ENCODE data around the gene GATAD2A.
A peak's percentile ranks its signal among the peaks of the same experiment; 100 is the strongest.

The GATAD2A gene

DNA sequence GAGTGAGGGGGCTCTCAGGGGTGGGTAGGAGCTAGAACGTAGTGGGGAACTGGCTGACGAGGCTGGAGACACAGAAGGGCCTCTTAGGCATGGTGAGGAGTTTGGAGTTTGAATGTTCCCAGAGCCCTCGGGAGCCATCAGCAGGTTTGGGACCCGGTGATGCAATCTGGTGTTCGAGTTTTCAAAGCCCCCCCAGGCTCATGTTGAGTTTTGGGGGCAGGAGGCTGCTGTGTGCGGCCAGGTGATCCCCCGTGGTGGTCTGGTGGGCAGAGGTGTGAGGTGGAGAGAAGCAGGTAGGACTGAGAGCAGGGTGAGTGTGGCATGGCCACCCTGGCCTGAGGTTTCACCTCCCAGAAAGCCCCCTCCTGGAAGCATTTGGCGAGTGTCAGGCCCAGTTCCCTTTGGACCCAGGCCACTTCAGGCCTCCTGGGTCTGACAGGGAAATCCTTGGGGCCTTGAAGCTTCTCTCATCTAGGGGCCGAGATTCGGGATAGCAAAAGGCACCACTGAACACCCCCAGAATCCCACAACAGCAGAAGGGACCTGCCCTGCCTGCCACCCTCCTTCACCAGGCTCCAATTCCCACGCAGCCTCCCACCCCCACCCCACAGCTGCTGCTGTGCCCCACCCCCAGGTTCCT lies 124.4 kb downstream of the GATAD2A start:
- no peak for DNase-seq (ENCODE audit: low read depth in 2 of 2)

DNA sequence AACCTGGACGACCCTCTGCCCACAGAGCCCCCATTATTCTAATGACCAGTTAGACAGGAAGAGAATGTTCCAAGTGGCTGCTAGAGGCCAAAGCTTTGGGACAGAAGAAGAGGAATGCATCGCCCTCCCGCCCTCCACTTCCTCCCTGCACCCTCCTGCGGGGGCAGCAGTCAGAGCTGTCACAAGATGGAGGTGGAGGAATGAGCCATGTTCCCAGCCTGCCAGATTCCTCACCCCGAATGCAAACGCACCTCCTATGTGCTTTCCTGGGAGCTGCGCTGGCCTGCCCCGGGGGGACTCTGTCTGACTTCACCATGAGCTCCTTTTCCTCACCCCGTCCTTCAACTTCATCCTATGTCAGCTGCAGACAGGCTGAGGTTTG lies 124.9 kb downstream of the GATAD2A start:
- no peak for DNase-seq (ENCODE audit: low read depth in 2 of 2)

DNA sequence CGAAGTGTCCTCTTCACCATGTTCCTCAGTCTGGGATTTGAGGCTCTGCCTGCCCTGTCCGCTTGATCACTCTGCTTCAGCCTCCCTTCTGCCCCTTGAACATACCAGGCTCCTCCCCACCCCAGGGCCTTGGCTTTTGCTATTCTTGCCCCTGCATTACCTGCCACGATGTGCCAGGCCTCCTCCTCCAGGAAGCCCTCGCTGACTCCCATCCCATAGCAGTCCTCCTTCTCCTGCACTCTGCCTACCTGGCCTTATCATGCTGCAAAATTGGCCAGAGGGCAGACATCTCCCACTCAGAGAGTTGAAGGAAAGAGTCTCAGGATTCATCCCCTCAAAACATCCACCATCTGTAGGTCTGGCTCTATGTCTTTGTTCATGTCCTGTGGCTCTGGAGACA lies 125.4 kb downstream of the GATAD2A start:
- DNase-seq (ENCODE audit: low read depth in 2 of 2), result no peak

DNA sequence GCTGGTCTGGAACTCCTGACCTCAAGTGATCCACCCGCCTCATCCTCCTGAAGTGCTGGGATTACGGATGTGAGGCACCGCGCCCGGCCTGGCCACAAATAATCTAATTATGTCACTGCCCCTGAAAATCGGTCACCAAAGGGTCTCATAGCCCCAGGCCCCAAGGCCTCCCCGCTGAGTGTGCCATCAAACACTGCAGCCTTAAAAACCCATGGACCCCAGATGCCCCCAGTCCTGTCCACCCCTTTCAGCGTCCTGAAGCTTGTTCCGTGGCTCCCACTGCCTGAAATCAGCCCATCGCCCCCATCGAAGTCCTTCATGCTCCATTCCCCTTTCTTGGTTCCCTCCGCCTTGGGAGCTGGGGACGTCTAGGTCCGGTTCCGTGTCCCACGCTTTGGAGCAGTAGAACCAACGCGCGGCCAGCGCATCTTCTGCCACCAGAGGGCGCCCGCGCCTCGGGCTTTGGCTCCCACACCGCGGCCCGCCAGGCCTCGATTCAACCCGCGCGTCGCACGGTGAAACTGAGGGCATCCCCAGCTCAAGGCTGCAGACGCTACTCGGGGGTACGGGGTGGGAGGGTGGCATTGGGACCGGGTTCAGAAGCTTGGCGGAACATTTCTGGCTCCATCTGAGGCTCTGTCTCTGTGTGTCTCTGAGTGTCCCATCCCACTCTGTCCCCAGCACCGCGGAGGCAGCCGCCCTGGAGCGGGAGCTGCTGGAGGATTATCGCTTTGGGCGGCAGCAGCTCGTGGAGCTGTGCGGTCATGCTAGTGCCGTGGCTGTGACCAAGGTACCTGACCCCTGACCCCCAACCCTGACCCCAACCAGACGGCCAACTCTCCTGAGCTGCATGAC lies 126.7 kb downstream of the GATAD2A start:
- DNase-seq (ENCODE audit: low read depth in 2 of 2), result peak; percentile 62 to 74

DNA sequence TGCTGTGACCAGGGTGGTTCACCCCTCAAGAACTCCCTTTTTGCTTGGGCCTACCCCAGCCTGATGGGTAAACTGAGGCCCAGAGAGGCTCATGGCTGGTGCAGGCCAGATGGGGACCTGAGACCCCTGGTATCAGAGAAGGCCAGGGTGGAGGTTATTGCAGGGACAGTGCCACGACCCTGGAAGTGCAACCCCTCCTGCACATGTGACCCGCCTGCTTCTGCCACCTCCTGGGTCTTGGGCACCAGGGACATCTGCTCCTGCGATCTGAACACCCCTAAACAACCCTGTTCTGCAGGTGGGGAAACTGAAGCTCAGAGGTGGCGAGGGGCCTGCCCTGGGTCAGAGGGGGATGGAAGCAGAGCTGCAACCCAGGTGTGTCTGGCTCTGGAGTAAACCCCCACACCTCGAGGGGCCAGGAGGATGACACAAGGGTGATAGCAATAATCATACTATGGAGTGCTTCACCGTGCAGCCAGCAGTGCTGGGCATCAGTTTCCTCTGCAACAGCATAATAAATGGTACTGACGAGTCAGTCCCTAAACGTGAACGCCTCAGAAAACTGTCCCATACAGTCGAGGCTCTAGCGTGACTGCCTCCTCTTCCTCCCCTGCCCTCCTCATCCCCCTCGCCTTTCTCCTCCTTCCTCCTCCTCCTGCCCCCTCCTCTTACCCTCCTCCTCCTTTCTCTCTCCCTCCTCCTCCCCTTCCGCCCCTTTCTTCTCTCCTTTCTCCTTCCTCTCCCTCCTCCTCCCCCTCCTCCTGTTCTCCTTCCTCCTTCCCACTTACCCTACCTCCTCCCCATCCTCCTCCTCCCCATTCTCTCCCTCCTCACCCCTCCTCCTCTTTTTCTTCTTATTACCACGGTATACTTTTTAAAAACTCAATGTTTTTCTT lies 127.6 kb downstream of the GATAD2A start:
- DNase-seq (ENCODE audit: low read depth in 2 of 2), result no peak

DNA sequence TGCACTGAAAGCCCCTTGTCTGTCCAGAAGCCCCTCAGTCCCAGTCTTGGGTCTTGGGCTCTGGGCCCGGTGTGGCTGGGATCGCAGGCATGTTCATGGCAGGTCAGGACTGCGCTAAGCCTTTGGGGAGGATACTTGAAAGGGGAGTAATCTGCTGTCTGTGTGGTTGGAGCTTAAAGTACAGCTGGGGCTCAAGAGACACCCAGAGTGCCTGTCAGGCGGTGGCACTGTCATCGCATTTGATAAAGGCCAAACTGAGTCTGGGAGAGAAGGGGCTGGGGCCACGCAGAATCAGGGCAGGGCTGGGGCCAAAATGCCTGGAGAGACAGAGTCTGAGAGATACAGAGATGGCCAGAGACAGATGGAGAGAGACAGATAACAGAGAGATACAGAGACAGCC lies 128.4 kb downstream of the GATAD2A start:
- no peak for DNase-seq (ENCODE audit: low read depth in 2 of 2)

DNA sequence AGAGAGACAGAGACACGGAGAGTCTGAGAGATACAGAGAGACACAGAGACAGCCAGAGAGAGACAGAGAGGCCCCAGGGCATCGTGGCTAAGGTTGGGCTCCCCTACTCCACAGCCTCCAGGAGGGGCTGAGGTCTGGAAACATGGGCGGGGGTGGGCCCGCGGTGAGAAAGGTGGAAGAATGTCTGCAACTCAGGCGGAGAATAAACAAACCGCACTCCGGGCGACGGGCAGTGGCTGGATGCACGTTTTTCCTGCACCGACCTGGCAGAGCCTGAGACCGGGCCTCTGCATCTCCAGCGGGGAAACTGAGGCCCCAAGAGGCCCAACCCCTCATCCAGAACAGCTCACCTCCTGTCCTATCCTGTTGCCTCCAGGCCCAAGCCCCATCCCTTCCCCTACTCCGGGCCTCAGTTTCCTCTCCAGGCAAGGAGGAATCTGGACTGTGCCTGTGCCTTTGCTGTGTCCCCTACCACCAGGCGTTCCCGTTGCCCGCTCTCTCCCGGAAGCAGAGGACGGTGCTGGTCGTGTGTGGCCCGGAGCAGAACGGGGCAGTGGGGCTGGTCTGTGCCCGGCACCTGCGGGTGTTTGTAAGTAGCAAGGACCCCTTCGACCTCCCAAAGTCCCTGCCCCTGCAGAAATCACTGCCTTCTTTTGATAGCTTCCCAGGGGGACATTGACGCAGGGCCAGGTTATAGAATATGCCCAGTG lies 129.2 kb downstream of the GATAD2A start:
- DNase-seq (ENCODE audit: low read depth in 2 of 2), result no peak

DNA sequence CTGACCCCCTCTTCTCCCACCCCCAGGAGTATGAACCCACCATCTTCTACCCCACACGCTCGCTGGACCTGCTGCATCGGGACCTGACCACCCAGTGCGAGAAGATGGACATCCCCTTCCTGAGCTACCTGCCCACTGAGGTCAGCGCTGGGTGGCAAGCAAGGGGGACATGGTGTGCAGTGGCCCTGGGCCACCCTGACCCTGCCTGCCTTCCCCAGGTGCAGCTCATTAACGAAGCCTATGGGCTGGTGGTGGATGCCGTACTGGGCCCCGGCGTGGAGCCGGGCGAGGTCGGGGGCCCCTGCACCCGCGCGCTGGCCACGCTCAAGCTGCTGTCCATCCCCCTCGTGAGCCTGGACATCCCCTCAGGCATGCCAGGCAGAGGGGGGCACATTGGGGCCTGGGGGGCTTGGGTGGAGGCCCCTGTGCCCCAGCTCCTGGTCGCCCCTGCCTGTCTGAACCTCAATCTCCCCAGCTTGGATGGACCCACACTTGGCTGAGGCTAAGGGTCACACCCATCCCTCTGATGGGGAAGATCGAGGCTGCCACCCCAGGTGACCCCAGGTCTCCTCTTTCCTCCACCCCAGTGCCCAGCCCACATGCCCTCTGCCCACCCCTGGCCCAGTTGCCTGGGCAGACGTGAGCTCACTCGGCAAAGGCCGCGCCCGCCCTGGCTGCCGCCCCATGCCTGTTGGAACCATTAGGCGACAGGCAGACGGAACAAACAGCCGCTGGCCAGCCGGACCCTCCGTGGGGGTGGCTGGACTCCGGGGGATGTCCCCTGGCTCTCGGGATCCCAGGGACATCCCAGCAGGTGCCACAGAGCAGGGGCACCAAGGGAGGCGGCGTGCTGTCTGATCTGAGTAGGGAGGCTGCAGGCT lies 130.1 kb downstream of the GATAD2A start:
- DNase-seq (ENCODE audit: low read depth in 2 of 2), result no peak

DNA sequence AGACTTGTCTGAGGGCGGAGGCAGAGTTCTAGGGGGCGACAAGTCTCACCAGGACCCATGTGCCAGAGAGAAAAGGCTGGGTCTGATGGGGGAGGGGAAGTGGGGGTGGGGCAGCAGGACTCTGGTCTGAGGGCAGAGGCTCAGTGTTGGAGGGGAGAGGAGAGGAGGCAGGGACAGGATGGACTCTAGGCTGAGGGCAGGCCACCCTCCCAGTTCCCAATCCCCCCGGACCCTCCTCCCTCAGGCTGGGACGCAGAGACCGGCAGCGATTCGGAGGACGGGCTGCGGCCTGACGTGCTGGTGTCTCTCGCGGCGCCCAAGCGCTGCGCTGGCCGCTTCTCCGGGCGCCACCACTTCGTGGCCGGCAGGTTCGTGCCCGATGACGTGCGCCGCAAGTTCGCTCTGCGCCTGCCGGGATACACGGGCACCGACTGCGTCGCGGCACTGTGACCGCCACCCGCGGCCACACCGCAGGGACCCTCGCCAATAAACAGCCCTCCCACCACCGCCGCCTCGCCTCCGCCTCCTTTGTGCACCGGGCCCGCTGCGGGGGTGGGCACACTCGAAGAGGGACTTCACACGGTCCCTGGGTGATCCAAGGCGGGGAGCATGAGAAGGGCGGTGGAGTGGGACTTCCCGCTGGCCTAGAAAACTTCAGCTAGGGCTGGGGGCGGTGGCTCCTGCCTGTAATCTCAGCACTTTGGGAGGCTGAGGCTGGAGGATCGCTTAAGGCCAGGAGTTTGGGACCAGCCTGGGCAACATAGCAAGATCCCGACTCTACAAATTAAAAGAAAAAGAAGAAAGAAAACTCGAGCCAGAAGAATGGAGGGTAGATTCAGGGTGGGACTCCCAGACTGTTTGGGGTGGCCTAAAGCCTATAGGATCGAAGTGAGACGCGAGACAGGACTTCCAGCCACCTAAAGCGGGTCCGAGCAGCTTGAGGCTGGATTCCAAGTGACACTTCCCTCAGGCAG lies 131.9 kb downstream of the GATAD2A start:
- no peak for DNase-seq (ENCODE audit: low read depth in 2 of 2)

DNA sequence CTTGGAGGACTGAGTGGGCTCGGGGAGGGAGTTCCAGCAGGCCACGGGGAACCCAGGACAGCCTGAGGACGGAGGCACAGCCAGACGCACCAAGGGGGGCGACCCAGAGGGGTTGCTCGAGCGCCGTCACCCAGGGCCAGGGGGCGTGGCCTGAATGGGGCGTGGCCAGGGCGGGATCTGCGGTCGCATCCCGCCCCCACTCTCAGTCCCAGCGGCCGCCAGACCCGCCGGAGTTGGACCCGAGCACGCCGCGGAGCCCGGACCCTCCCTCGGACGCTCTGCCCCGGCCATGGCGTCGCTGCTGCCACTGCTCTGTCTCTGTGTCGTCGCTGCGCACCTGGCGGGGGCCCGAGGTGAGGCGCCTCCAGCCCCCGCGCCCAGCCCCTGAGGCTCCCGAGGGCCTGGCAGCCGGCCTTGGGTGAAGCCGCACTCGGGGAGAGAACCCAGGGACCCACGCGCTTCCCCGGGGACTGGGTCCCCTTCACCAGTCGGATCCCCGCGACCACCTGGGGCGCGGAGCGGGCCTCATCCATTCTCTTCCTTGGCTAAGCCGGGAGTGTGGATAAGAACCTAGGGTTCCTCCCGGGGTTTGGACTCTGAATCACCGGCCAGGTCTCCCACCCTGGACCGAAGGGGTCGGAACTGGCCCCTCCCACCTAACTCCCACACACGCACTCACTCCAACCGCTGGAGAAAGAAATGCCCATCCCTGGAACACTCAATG lies 132.7 kb downstream of the GATAD2A start, which contains the start of gene CILP2:
TSS of gene CILP2 (plus strand) at position 205 of the 724 bp plus-strand sequence. CDS start at position 290, 85 bp downstream.
- DNase-seq (ENCODE audit: low read depth in 2 of 2), result no peak

DNA sequence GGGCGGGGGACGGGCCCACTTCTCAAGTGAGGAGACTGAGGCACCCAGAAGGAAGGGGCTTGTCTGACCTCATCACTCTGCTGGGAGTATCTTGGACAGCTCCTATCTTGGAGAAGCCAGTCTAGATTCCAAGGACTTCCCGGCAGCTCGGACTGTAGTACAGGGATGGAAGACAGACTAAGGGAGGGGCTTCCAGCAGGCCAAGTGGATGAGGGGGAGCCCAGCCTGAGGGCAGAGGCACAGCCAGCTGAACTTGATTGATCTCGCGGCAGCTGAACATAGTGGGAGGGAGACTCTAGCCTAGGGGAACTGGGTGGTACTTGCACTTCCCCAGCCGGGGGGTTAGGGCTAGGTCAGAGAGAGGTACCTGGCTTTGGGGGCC lies 133.3 kb downstream of the GATAD2A start:
- no peak for DNase-seq (ENCODE audit: low read depth in 2 of 2)

DNA sequence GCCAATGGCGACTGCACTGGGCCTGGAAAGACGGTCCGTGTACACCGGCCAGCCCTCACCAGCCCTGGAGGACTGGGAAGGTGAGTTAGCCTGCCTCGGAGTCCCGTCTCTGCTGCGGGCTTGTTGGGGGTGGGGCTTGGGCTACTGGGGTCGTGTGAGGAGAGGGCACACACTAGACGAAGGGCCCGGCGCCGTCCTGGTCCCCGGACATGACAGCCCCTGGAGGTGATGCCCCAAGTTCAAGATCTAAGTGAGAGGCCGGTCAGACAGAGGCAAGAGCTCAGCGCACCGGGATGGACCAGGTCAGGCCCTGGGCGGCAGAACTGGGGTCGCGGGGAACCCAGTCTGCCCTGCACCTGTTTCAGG lies 134.2 kb downstream of the GATAD2A start:
- DNase-seq (ENCODE audit: low read depth in 2 of 2), result no peak

DNA sequence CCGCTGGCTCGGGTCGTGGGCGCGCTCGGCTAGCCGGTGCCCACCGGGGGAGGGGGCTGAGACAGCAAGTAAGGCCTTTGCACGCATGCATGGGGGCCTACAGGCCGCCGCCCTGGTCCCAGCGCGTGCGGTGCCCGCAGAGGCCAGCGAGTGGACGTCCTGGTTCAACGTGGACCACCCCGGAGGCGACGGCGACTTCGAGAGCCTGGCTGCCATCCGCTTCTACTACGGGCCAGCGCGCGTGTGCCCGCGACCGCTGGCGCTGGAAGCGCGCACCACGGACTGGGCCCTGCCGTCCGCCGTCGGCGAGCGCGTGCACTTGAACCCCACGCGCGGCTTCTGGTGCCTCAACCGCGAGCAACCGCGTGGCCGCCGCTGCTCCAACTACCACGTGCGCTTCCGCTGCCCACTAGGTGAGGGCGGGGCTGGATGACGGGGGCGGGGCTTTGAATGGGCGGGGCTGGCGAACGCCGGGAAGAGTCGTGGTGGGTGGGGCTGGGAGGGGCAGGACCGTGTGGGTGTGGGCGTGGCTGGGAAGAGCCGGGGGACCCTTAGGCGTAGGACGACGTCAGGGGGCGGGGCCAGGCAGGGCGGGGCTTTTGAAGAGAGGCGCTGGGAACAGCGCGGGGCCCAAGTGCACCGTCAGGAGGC lies 134.7 kb downstream of the GATAD2A start:
- DNase-seq (ENCODE audit: low read depth in 2 of 2), result peak; percentile 45 to 47

DNA sequence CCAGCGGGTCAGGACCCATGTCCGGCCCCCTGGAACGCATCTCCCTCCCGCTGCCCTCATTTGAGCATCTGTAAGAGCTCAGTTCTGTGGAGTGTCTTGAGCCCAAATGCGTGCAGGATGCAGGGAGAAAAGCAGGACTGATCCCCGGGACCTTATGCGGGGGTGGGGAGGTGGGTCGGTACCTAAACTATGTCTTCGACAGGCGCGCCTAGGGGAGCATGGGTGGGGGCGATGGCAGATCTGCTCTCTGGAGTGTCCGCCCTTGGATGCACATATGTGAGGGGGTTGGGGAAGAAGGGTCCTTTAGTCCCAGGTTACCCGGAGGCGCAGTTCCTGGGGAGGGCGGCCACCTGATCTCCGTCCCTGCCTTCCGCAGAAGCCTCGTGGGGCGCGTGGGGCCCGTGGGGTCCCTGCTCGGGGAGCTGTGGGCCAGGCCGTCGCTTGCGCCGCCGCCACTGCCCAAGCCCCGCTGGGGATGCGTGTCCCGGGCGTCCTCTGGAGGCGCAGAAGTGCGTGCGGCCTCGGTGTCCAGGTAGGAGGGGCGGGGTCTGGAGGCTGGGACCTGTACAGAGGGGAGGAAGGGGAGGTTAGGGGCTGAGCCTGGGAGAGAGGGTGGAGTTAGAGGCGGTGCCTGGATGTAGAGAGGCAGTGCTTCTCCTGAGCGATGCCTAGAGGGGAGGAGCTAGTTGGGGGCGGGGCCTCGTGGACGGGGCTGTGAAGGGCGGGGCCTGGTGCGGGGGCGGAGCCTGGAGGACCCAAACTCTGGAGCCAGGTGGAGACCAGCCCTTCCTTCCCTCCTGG lies 135.4 kb downstream of the GATAD2A start:
- peak; percentile 40 to 50 for DNase-seq (ENCODE audit: low read depth in 2 of 2)

DNA sequence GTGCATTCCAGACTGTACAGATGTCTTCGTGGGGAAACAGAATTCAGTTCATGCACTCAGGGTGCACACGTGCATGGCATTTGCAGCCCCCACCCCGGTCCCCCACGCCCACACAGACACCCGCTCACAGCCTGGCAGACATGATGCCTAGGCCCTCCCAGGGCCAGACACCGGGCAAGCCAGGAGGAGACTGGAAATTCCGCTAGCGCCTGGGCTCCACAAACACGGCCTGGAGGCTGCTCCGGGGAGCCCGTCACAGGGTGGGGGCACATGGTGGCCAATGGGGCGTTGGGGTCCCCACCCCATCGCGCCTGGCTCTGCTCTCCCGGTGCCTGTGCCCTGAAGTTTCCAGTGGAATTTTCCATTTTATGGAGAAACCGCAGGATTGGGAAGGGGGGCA lies 136.1 kb downstream of the GATAD2A start:
- no peak for DNase-seq (ENCODE audit: low read depth in 2 of 2)

DNA sequence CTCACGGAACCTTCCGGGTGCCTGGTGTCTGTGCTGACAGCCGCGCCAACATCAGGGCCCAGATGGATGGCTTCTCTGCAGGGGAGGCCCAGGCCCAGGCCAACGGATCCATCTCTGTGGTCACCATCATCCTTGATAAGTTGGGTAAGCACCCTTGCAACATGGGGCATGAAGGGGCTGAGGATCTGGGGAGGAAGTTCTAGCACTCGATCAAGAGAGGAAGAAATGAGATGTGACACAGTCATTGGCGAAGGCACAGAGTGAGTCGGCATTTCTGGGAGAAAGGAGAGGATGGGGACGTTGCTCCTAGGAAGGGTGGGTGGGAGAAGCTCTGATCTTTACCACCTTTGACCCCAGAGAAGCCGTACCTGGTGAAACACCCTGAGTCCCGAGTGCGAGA lies 137.0 kb downstream of the GATAD2A start:
- DNase-seq (ENCODE audit: low read depth in 2 of 2), result no peak

DNA sequence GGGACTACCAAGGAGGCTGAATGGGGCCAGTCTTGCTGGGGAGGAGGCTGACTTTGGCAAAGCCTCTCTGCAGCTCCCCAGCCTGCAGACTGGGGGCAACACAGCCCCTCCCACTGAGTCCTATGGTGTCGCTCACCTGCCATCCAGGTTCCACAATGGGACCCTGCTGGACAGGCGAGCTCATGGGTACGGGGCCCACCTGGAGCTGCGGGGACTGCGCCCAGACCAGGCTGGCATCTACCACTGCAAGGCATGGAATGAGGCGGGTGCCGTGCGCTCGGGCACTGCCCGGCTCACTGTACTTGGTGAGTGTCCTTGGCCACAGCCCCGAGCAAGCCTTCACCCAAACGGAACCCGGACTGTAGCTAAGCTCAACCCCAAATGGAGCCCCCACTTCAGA lies 137.6 kb downstream of the GATAD2A start:
- no peak for DNase-seq (ENCODE audit: low read depth in 2 of 2)

Measured in activated CD8-positive, alpha-beta memory T cell treated with anti-CD3 and anti-CD28 coated beads for 4 hours (primary cell).